DOHH2 (cell line): ENCODE results near the gene BCAP31.

Experiments
- H3F3A ChIP-seq: fragments of 200-600 bp; sonication (generic), shearing (Covaris generic); 2 replicates; pipeline ENCODE4 v1.6.0; 2016; ENCODE audit warnings: antibody characterized with exemption, mild to moderate bottlenecking; ENCODE audit not compliant: control insufficient read depth, insufficient read depth
- H3K27ac ChIP-seq: fragments of 200-600 bp; sonication (generic); 2 replicates; pipeline ENCODE4 v1.5.1; 2014; ENCODE audit warnings: low read depth, mild to moderate bottlenecking, low read length, moderate library complexity
- H3K27me3 ChIP-seq: fragments of 200-600 bp; sonication (generic); 2 replicates; pipeline ENCODE4 v1.6.1; 2014; ENCODE audit warnings: mild to moderate bottlenecking, low read length, mixed read lengths; ENCODE audit not compliant: control insufficient read depth
- H3K36me3 ChIP-seq: fragments of 200-600 bp; sonication (generic); 2 replicates; pipeline ENCODE4 v1.6.1; 2014; ENCODE audit warnings: mild to moderate bottlenecking, low read length, moderate library complexity, mixed read lengths; ENCODE audit not compliant: control insufficient read depth
- H3K4me1 ChIP-seq: fragments of 200-600 bp; sonication (generic); 2 replicates; pipeline ENCODE4 v1.6.1; 2014; ENCODE audit warnings: mild to moderate bottlenecking, low read length, mixed read lengths; ENCODE audit not compliant: control insufficient read depth
- H3K4me2 ChIP-seq: fragments of 200-600 bp; sonication (generic); 2 replicates; pipeline ENCODE4 v1.6.0; 2014; ENCODE audit warnings: mild to moderate bottlenecking, low read length, moderate library complexity
- H3K4me3 ChIP-seq: fragments of 200-600 bp; sonication (generic); 2 replicates; pipeline ENCODE4 v1.5.1; 2014; ENCODE audit warnings: mild to moderate bottlenecking, low read length, mixed read lengths
- H3K79me2 ChIP-seq: fragments of 200-600 bp; sonication (generic); 2 replicates; pipeline ENCODE4 v1.6.1; 2014; ENCODE audit warnings: mild to moderate bottlenecking, low read length, mixed read lengths; ENCODE audit not compliant: control insufficient read depth
- H3K9me2 ChIP-seq: fragments of 200-600 bp; sonication (generic); replicated peaks from 2 replicates; pipeline ENCODE4 v1.6.1; 2014; ENCODE audit warnings: mild to moderate bottlenecking, low read length, mixed read lengths; ENCODE audit not compliant: control insufficient read depth
- H3K9me3 ChIP-seq: fragments of 200-600 bp; sonication (generic); 2 replicates; pipeline ENCODE4 v1.6.1; 2014; ENCODE audit warnings: antibody characterized with exemption, low read length, mixed read lengths; ENCODE audit not compliant: control insufficient read depth, insufficient read depth
- H4K20me1 ChIP-seq: fragments of 200-600 bp; sonication (generic); 2 replicates; pipeline ENCODE4 v1.6.0; 2014; ENCODE audit warnings: low read depth, mild to moderate bottlenecking, antibody characterized with exemption, low read length, moderate library complexity; ENCODE audit not compliant: control insufficient read depth, insufficient read depth
- EZH2phosphoT487 ChIP-seq: fragments of 200-600 bp; sonication (generic); IDR thresholded peaks from 2 replicates; pipeline ENCODE4 v1.6.1; 2017; ENCODE audit warnings: borderline replicate concordance, mild to moderate bottlenecking, antibody characterized with exemption, low read length, moderate library complexity, mixed read lengths
- TF ChIP-seq, protein P1 (sequence below): fragments of 200-600 bp; sonication (generic); IDR thresholded peaks from one replicate; pipeline ENCODE4 v1.5.1; 2014; ENCODE audit warnings: antibody characterized with exemption, mild to moderate bottlenecking, low read depth, low read length; ENCODE audit not compliant: poor library complexity, severe bottlenecking

The BCAP31 gene

DNA sequence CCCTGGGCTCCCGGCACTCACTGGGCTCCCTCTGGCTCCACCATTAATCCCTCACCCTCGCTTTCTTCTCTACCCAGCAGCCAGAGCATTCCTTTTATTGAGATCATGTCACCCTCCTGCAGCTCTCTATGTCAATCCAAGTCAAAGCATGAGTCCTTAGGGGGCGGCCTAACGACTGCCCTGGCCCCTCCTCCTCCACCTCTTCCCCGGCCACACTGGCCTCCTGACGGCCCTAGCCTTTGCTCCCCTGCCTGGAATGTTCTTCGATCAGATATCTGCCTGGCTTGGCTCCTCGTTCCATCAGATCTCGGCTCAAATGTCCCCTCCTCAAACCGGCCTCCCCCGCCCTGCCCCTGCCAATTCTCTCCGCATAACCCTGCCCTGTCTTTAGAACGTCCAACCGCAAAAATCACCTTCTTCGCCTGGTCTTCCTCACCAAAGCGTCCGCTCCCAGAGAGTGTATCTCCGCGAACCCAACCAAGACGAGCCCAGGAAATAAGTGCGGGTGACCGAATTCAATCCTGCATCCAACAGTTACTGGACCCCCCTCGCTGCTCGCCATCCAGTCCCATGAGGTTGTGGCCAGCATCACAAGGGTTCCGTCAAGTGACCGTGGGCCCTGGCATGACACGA lies 49.9 kb downstream of the BCAP31 start:
- H3F3A ChIP-seq: no peaks in the 10 kb centered on the region

DNA sequence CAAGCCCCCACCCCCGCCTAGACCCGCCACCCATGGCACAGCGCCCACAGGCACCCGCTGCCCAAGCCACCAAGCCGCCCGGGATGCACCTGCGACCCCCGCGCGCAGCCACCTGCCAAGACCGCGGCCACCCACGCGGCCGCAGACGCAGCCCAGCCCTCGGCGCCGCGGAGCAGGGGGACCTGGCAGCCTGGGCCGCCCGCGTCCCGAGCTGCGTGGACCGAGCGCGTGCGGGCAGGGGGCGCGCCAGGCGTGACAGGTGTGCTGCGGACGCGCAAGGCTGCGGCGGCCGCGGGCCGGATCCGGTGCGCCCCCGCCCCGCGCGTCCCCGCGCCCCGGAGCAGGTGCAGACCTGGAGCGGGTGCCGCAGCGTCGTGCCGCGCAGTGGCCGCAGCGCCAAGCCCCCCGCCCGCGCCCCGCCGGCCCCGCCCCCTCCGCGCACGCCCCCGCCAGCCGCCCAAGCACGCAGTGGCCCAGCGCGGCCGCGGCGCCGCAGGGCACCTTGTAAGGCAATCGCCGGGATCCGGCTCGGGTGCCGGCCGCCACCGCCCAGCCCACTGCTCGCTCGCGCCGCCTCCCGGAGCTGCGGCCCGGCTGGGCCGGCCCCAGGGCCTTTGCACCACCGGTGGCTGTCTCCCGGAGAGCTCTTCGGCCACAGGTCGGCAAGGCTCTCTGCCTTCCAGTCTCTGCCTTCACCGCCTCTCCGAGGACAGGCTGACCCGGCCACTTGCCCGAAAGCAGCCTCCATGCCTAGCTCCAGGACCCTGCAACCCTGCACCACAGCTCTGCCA lies 50.6 kb downstream of the BCAP31 start, which contains the start of gene PNCK:
Gene PNCK, minus strand, starts transcription at position 386 of the 791 bp plus-strand sequence. CDS start 737 bp downstream, outside the sequence.
- H3K4me3 ChIP-seq: no peak within 1 kb of the TSS
- no peaks in the 10 kb centered on the region for H3K9me3 ChIP-seq
- H3K9me2 ChIP-seq: no peaks in the 10 kb centered on the region
- no peaks in the 10 kb centered on the region for H3K4me1 ChIP-seq
- H3K4me2 ChIP-seq: no peak within 1 kb of the TSS
- no peaks in the 10 kb centered on the region for H4K20me1 ChIP-seq
- no peak for TF ChIP-seq EZH2phosphoT487
- TF ChIP-seq, protein P1, sequence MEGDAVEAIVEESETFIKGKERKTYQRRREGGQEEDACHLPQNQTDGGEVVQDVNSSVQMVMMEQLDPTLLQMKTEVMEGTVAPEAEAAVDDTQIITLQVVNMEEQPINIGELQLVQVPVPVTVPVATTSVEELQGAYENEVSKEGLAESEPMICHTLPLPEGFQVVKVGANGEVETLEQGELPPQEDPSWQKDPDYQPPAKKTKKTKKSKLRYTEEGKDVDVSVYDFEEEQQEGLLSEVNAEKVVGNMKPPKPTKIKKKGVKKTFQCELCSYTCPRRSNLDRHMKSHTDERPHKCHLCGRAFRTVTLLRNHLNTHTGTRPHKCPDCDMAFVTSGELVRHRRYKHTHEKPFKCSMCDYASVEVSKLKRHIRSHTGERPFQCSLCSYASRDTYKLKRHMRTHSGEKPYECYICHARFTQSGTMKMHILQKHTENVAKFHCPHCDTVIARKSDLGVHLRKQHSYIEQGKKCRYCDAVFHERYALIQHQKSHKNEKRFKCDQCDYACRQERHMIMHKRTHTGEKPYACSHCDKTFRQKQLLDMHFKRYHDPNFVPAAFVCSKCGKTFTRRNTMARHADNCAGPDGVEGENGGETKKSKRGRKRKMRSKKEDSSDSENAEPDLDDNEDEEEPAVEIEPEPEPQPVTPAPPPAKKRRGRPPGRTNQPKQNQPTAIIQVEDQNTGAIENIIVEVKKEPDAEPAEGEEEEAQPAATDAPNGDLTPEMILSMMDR: no peak
- H3F3A ChIP-seq: no peaks in the 10 kb centered on the region
- no peaks in the 10 kb centered on the region for H3K27me3 ChIP-seq
- H3K79me2 ChIP-seq: no peaks in the 10 kb centered on the region
- no peaks in the 10 kb centered on the region for H3K36me3 ChIP-seq
- H3K27ac ChIP-seq: no peak within 1 kb of the TSS

More for the DNA sequence above, 49.9 kb downstream of the BCAP31 start:
- H3K9me3 ChIP-seq: no peaks in the 10 kb centered on the region
- H3K4me2 ChIP-seq: no peak overlapping the region
- no peak overlapping the region for H3K4me3 ChIP-seq
- no peaks in the 10 kb centered on the region for H3K36me3 ChIP-seq
- no peaks in the 10 kb centered on the region for H3K9me2 ChIP-seq
- H3K27ac ChIP-seq: no peak overlapping the region
- TF ChIP-seq EZH2phosphoT487: no peak
- TF ChIP-seq, protein P1: no peak
- H3K27me3 ChIP-seq: no peaks in the 10 kb centered on the region
- H4K20me1 ChIP-seq: no peaks in the 10 kb centered on the region
- H3K4me1 ChIP-seq: no peaks in the 10 kb centered on the region
- no peaks in the 10 kb centered on the region for H3K79me2 ChIP-seq

DNA sequence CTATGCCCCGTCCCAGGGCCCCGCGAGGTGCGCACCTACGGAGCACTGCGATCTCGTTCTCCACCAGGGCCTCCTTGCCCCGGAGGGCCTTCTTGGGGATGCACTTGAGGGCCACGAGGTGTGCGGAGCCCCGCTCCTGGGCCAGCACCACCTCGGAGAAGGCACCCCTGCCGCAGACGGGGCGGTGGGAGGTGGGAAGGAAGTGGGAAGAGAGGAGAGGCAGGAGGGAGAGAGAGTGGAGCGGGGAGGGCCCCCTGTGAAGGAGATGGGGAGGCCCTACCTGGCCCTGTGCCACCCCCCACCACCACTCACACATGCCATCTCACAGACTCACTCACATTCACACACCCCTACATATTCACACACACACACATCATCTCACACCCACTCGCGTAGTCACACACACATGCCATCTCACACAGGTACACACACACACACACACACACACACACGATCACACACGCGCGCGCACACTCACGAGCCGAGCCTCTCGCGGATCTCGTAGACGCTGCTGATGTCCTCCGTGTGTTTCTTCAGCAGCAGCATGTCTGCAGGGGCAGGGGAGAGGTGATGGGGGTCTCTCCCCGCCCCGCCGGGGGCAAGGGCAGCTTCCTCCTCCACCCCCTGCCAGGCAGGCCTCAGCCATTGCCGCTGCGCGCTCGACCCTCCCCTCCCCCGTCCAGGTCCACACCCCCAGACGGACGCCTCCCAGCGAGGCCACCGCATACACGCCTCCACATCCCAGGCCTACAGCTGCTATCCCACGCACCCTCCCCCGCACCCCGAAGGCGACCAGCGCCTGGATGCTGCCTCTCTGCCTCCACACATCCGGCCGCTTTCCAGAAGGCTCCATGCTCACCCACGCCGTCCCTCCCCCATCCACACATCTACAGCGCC lies 51.4 kb downstream of the BCAP31 start:
- no peaks in the 10 kb centered on the region for H3K9me2 ChIP-seq
- no peak for TF ChIP-seq EZH2phosphoT487
- TF ChIP-seq, protein P1: no peak
- H3K4me3 ChIP-seq: no peak overlapping the region
- no peak overlapping the region for H3K27ac ChIP-seq
- H3K36me3 ChIP-seq: no peaks in the 10 kb centered on the region
- no peaks in the 10 kb centered on the region for H4K20me1 ChIP-seq
- H3K27me3 ChIP-seq: no peaks in the 10 kb centered on the region
- H3F3A ChIP-seq: no peaks in the 10 kb centered on the region
- H3K4me1 ChIP-seq: no peaks in the 10 kb centered on the region
- H3K79me2 ChIP-seq: no peaks in the 10 kb centered on the region
- H3K9me3 ChIP-seq: no peaks in the 10 kb centered on the region
- no peak overlapping the region for H3K4me2 ChIP-seq
